SK-N-MC (cell line): ENCODE data around the gene SLFN14.
"Not testable (repeated sequence)": the region's sequence is repeated elsewhere in the genome, so short reads cannot be mapped to it uniquely, and the experiment has no call there.

ENCODE experiments used
- EZH2 ChIP-seq: fragments of 200-600 bp; sonication (generic); IDR thresholded peaks from one replicate; pipeline ENCODE4 v1.6.1; 2017; ENCODE audit warnings: antibody characterized with exemption
- FOXP2 ChIP-seq: optimal IDR thresholded peaks from 2 replicates; pipeline ENCODE3; 2011; ENCODE audit warnings: mild to moderate bottlenecking, moderate library complexity; ENCODE audit not compliant: insufficient read depth; ENCODE audit errors: extremely low read length, control extremely low read depth
- POLR2AphosphoS5 ChIP-seq: IDR thresholded peaks from 2 replicates; pipeline ENCODE4 v1.6.1; 2012; ENCODE audit warnings: mild to moderate bottlenecking, low read depth, low read length, borderline replicate concordance

- TF ChIP-seq FOXP2, EZH2, POLR2AphosphoS5: not testable (repeated sequence)
These were observed 38.9 kb downstream of the SLFN14 start for GRCh38 chr17:35521654-35522256.
